Fibroblast of skin of left biceps (primary cell): Measurements from ENCODE around the gene ENPP3.

ENCODE experiments used
- DNase-seq, 2 experiments: peaks; one replicate each; pipeline ENCODE4 v3.0.0-alpha.2; 2013; ENCODE audit warnings: low read depth in 2 of 2

ENPP3 gene

GRCh38 chr6:131765081-131765803 lies 128.1 kb downstream of the ENPP3 start:
- peak; percentile 69 to 70 for DNase-seq

GRCh38 chr6:131765804-131766135 lies 128.7 kb downstream of the ENPP3 start:
- DNase-seq = no peak

GRCh38 chr6:131766631-131767030 lies 129.5 kb downstream of the ENPP3 start:
- no peak for DNase-seq

GRCh38 chr6:131768964-131769363 lies 131.9 kb downstream of the ENPP3 start:
- DNase-seq = no peak

- DNase-seq = no peak
These were observed 132.5 kb downstream of the ENPP3 start for GRCh38 chr6:131769385-131770141.

GRCh38 chr6:131770776-131771175 lies 133.7 kb downstream of the ENPP3 start:
- DNase-seq = no peak

GRCh38 chr6:131773284-131773950 lies 136.3 kb downstream of the ENPP3 start:
- DNase-seq = no peak

GRCh38 chr6:131775886-131776285 lies 138.8 kb downstream of the ENPP3 start:
- no peak for DNase-seq

GRCh38 chr6:131776985-131777384 lies 139.9 kb downstream of the ENPP3 start:
- no peak for DNase-seq

- DNase-seq = no peak
These were observed 141.1 kb downstream of the ENPP3 start for GRCh38 chr6:131778169-131778568.

GRCh38 chr6:131779304-131779703 lies 142.2 kb downstream of the ENPP3 start:
- no peak for DNase-seq

- no peak for DNase-seq
These were observed 143.5 kb downstream of the ENPP3 start for GRCh38 chr6:131780600-131780999.

- DNase-seq = no peak
These were observed 144.6 kb downstream of the ENPP3 start for GRCh38 chr6:131781687-131782086.

GRCh38 chr6:131782764-131783163 lies 145.7 kb downstream of the ENPP3 start:
- DNase-seq = no peak

- peak; percentile 49 to 57 for DNase-seq
These were observed 147.5 kb downstream of the ENPP3 start for GRCh38 chr6:131784561-131784960.

- DNase-seq = no peak
These were observed 150.0 kb downstream of the ENPP3 start for GRCh38 chr6:131787079-131787478.

GRCh38 chr6:131787766-131788712 lies 150.9 kb downstream of the ENPP3 start:
- DNase-seq = no peak

- no peak for DNase-seq
These were observed 152.1 kb downstream of the ENPP3 start for GRCh38 chr6:131789219-131789618.

- DNase-seq = no peak
These were observed 154.4 kb downstream of the ENPP3 start for GRCh38 chr6:131791476-131791875.

GRCh38 chr6:131792091-131792496 lies 155.0 kb downstream of the ENPP3 start:
- DNase-seq = no peak

GRCh38 chr6:131795366-131795765 lies 158.3 kb downstream of the ENPP3 start:
- no peak for DNase-seq
